HEK293T (cell line): ENCODE measurements around the gene ZNF557.

Experiments
- ARNT ChIP-seq: fragments of 450-650 bp; IDR thresholded peaks from 2 replicates; pipeline ENCODE4 v1.6.1; 2017; ENCODE audit warnings: mild to moderate bottlenecking
- BHLHE40 ChIP-seq: fragments of 450-650 bp; IDR thresholded peaks from 2 replicates; pipeline ENCODE4 v1.6.1; 2016; ENCODE audit warnings: mild to moderate bottlenecking, moderate library complexity, borderline replicate concordance
- CTBP1 ChIP-seq: fragments of 450-650 bp; IDR thresholded peaks from 2 replicates; pipeline ENCODE4 v1.6.1; 2016; ENCODE audit warnings: borderline replicate concordance
- ELF4 ChIP-seq: fragments of 450-650 bp; IDR thresholded peaks from 2 replicates; pipeline ENCODE4 v1.6.1; 2017; ENCODE audit warnings: antibody characterized with exemption
- FOXA1 ChIP-seq: fragments of 450-650 bp; IDR thresholded peaks from 2 replicates; pipeline ENCODE4 v1.6.1; 2016; ENCODE audit warnings: mild to moderate bottlenecking
- FOXK2 ChIP-seq: fragments of 450-650 bp; IDR thresholded peaks from 2 replicates; pipeline ENCODE4 v1.6.1; 2016; ENCODE audit warnings: mild to moderate bottlenecking
- FOXM1 ChIP-seq: fragments of 450-650 bp; IDR thresholded peaks from 2 replicates; pipeline ENCODE4 v1.6.1; 2017; ENCODE audit warnings: mild to moderate bottlenecking, borderline replicate concordance
- L3MBTL2 ChIP-seq: fragments of 450-650 bp; conservative IDR thresholded peaks from 2 replicates; pipeline ENCODE4 v1.6.1; 2016; ENCODE audit warnings: mild to moderate bottlenecking
- SP1 ChIP-seq: fragments of 450-650 bp; IDR thresholded peaks from 2 replicates; pipeline ENCODE4 v1.6.1; 2017
- SUZ12 ChIP-seq: fragments of 450-650 bp; IDR thresholded peaks from 2 replicates; pipeline ENCODE4 v1.6.1; 2016; ENCODE audit warnings: mild to moderate bottlenecking
- TARDBP ChIP-seq: fragments of 450-650 bp; IDR thresholded peaks from 2 replicates; pipeline ENCODE4 v1.6.1; 2016
- ZNF384 ChIP-seq: fragments of 450-650 bp; IDR thresholded peaks from 2 replicates; pipeline ENCODE4 v1.6.1; 2016

- no peak for TF ChIP-seq SUZ12
- TF ChIP-seq ARNT, result no peak
- TF ChIP-seq FOXK2, result no peak
- 0 out of 2 replicates have a peak, but pooled peaks have one; percentile 10 for TF ChIP-seq L3MBTL2
- no peak for TF ChIP-seq ELF4
- no peak for TF ChIP-seq ZNF384
- TF ChIP-seq FOXA1, result no peak
- no peak for TF ChIP-seq FOXM1
- TF ChIP-seq CTBP1, result no peak
- no peak for TF ChIP-seq TARDBP
- no peak for TF ChIP-seq SP1
- no peak for TF ChIP-seq BHLHE40
Observed at GRCh38 chr19:7083076-7083956, 13.8 kb downstream of the ZNF557 start.
